Neuronal stem cell (in vitro differentiated cells): ENCODE measurements around the gene RASSF6.

ENCODE experiments used
- DNase-seq: peaks from one replicate; pipeline ENCODE4 v3.0.0-alpha.2; 2013; ENCODE audit warnings: low spot score
- H2AFZ ChIP-seq: one replicate; pipeline ENCODE4 v1.6.1; 2013; ENCODE audit warnings: mild to moderate bottlenecking, low read length, inconsistent platforms
- H2AK5ac ChIP-seq: 2 replicates; pipeline ENCODE4 v1.6.1; 2013; ENCODE audit warnings: low read depth, mild to moderate bottlenecking, inconsistent platforms, low read length, moderate library complexity, mixed read lengths
- H2BK120ac ChIP-seq: 2 replicates; pipeline ENCODE4 v1.6.1; 2013; ENCODE audit warnings: low read depth, mild to moderate bottlenecking, inconsistent platforms, low read length, moderate library complexity, mixed read lengths
- H2BK12ac ChIP-seq: one replicate; pipeline ENCODE4 v1.6.1; 2013; ENCODE audit warnings: low read length, inconsistent platforms
- H2BK15ac ChIP-seq: 2 replicates; pipeline ENCODE4 v1.6.1; 2013; ENCODE audit warnings: mild to moderate bottlenecking, low read length, inconsistent platforms, mixed read lengths
- H2BK5ac ChIP-seq: one replicate; pipeline ENCODE4 v1.6.1; 2013; ENCODE audit warnings: inconsistent platforms, mild to moderate bottlenecking, low read length, moderate library complexity
- H3K14ac ChIP-seq: one replicate; pipeline ENCODE4 v1.6.1; 2013; ENCODE audit warnings: low read length, inconsistent platforms
- H3K18ac ChIP-seq: 2 replicates; pipeline ENCODE4 v1.6.1; 2013; ENCODE audit warnings: low read length, inconsistent platforms
- H3K23ac ChIP-seq: 2 replicates; pipeline ENCODE4 v1.6.1; 2013; ENCODE audit warnings: low read depth, mild to moderate bottlenecking, mixed read lengths, low read length, inconsistent platforms; ENCODE audit not compliant: poor library complexity
- H3K27ac ChIP-seq: replicated peaks from 3 replicates; pipeline ENCODE4 v1.5.1; 2013; ENCODE audit warnings: low read length, inconsistent platforms
- H3K27me3 ChIP-seq, 3 experiments: 2 replicates each; pipeline ENCODE4 v1.6.1; 2013; ENCODE audit warnings: low read length in 3 of 3, mild to moderate bottlenecking in 2 of 3, inconsistent platforms in 1 of 3, low read depth in 1 of 3, mixed read lengths in 1 of 3, moderate library complexity in 1 of 3; ENCODE audit not compliant: control insufficient read depth in 3 of 3, insufficient read depth in 3 of 3
- H3K36me3 ChIP-seq, 2 donors: replicated peaks in 1 of 2; 2 replicates each; pipeline ENCODE4 v1.6.1; 2013; ENCODE audit warnings: low read length in 2 of 2; ENCODE audit not compliant: control insufficient read depth in 2 of 2, insufficient read depth in 2 of 2
- H3K4ac ChIP-seq: 2 replicates; pipeline ENCODE4 v1.6.1; 2013; ENCODE audit warnings: inconsistent platforms, mild to moderate bottlenecking, low read length, moderate library complexity
- H3K4me1 ChIP-seq, 2 donors: 1 replicate in 1 of 2; 2 replicates in 1 of 2; pipeline ENCODE4 v1.6.1; 2013; ENCODE audit warnings: low read length in 2 of 2, low read depth in 1 of 2; ENCODE audit not compliant: control insufficient read depth in 2 of 2, insufficient read depth in 1 of 2
- H3K4me2 ChIP-seq: one replicate; pipeline ENCODE4 v1.6.1; 2013; ENCODE audit warnings: mild to moderate bottlenecking, low read length, inconsistent platforms; ENCODE audit not compliant: insufficient read depth, poor library complexity, severe bottlenecking
- H3K4me3 ChIP-seq, 2 donors: 2 replicates each; pipeline ENCODE4 v1.5.1; 2013; ENCODE audit warnings: low read length in 2 of 2, mild to moderate bottlenecking in 2 of 2, inconsistent platforms in 1 of 2, moderate library complexity in 1 of 2
- H3K79me1 ChIP-seq: one replicate; pipeline ENCODE4 v1.6.1; 2013; ENCODE audit warnings: low read depth, mild to moderate bottlenecking, inconsistent platforms, low read length, moderate library complexity
- H3K9ac ChIP-seq: one replicate; pipeline ENCODE4 v1.6.1; 2013; ENCODE audit warnings: mild to moderate bottlenecking, low read depth, low read length, inconsistent platforms; ENCODE audit not compliant: poor library complexity
- H3K9me3 ChIP-seq, 2 donors: replicated peaks in 1 of 2; 2 replicates each; pipeline versions ENCODE3 to v1.6.1; 2013; ENCODE audit warnings: low read length in 2 of 2, mild to moderate bottlenecking in 2 of 2, inconsistent platforms in 1 of 2, low read depth in 1 of 2, mixed read lengths in 1 of 2, moderate library complexity in 1 of 2; ENCODE audit not compliant: control insufficient read depth in 2 of 2, insufficient read depth in 1 of 2
- H4K8ac ChIP-seq: one replicate; pipeline ENCODE4 v1.6.1; 2013; ENCODE audit warnings: low read depth, mild to moderate bottlenecking, inconsistent platforms, low read length, moderate library complexity
- H4K91ac ChIP-seq: one replicate; pipeline ENCODE4 v1.6.1; 2013; ENCODE audit warnings: low read length, low read depth, mild to moderate bottlenecking, inconsistent platforms; ENCODE audit not compliant: poor library complexity
- WGBS, 2 donors: extraction: QIAGEN DNeasy Blood & Tissue Kit; methylation state at CpG; one replicate each; pipeline ENCODE4 v1.1.7; 2013; ENCODE audit warnings: missing lambda C conversion rate in 2 of 2, mixed read lengths in 1 of 2; ENCODE audit not compliant: insufficient read length in 2 of 2, insufficient replicate concordance in 1 of 2; ENCODE audit errors: extremely low coverage in 2 of 2; 5-methylcytosine and 5-hydroxymethylcytosine counted together

Gene RASSF6

GRCh38 chr4:73583666-73584065 lies 36.6 kb downstream of the RASSF6 start:
- no peaks in the 10 kb centered on the region for H3K79me1 ChIP-seq
- no peak overlapping the region for H3K27ac ChIP-seq
- H3K27me3 ChIP-seq, result no peaks in the 10 kb centered on the region
- no peak overlapping the region for H3K4ac ChIP-seq
- H4K8ac ChIP-seq, result no peak overlapping the region
- no peak overlapping the region for H3K18ac ChIP-seq
- H3K9ac ChIP-seq, result no peak overlapping the region
- H3K23ac ChIP-seq, result no peak overlapping the region
- WGBS, 2 donors, result no CpG with 5 or more reads among the region's 2 CpGs
- H3K4me1 ChIP-seq, result no peaks in the 10 kb centered on the region
- H2AK5ac ChIP-seq, result no peak overlapping the region
- no peak overlapping the region for H4K91ac ChIP-seq
- no peak overlapping the region for H2BK12ac ChIP-seq
- no peaks in the 10 kb centered on the region for H3K9me3 ChIP-seq
- H2BK5ac ChIP-seq, result no peak overlapping the region
- H3K4me2 ChIP-seq, result no peak overlapping the region
- no peaks in the 10 kb centered on the region for H3K36me3 ChIP-seq
- no peak overlapping the region for H3K4me3 ChIP-seq
- DNase-seq, result no peak
- H3K14ac ChIP-seq, result no peak overlapping the region
- H2AFZ ChIP-seq, result no peak overlapping the region
- no peak overlapping the region for H2BK120ac ChIP-seq
- H2BK15ac ChIP-seq, result no peak overlapping the region

- Histone ChIP-seq H3K4me2 (no peak overlapping the region), H3K27me3 (no peaks in the 10 kb centered on the region), H3K36me3 (no peaks in the 10 kb centered on the region), H3K9me3 (no peaks in the 10 kb centered on the region), H2AFZ (no peak overlapping the region), H3K4ac (no peak overlapping the region), H3K4me3 (no peak overlapping the region), H3K14ac (no peak overlapping the region), H3K18ac (no peak overlapping the region), H2BK12ac (no peak overlapping the region), H4K91ac (no peak overlapping the region), H3K9ac (no peak overlapping the region), H3K4me1 (peaks cover 2 to 3% of the 10 kb centered on the region in 2 donors), H4K8ac (no peak overlapping the region), H3K23ac (no peak overlapping the region), H2BK5ac (no peak overlapping the region), H2BK15ac (no peak overlapping the region), H2AK5ac (no peak overlapping the region), H3K79me1 (no peaks in the 10 kb centered on the region), H3K27ac (no peak overlapping the region), H2BK120ac (no peak overlapping the region)
- no peak for DNase-seq
These were observed 42.9 kb downstream of the RASSF6 start for GRCh38 chr4:73577371-73577770.

- Histone ChIP-seq H2AFZ (no peak overlapping the region), H2BK120ac (no peak overlapping the region)
These were observed 43.9 kb downstream of the RASSF6 start for GRCh38 chr4:73576381-73576780.

GRCh38 chr4:73575660-73576059 lies 44.6 kb downstream of the RASSF6 start:
- Histone ChIP-seq H3K14ac (no peak overlapping the region), H3K36me3 (no peaks in the 10 kb centered on the region), H2BK12ac (no peak overlapping the region), H2BK120ac (no peak overlapping the region), H3K9ac (no peak overlapping the region), H3K79me1 (no peaks in the 10 kb centered on the region), H3K18ac (no peak overlapping the region), H4K8ac (no peak overlapping the region), H3K4me2 (no peak overlapping the region), H3K4me1 (peaks cover 2 to 3% of the 10 kb centered on the region in 2 donors), H3K4ac (no peak overlapping the region), H2AK5ac (no peak overlapping the region), H3K27ac (no peak overlapping the region), H4K91ac (no peak overlapping the region), H2BK15ac (no peak overlapping the region), H2BK5ac (no peak overlapping the region), H3K23ac (no peak overlapping the region), H3K4me3 (no peak overlapping the region), H3K27me3 (no peaks in the 10 kb centered on the region), H2AFZ (no peak overlapping the region), H3K9me3 (no peaks in the 10 kb centered on the region)
- no peak for DNase-seq

More at GRCh38 chr4:73576381-73576780, 43.9 kb downstream of the RASSF6 start:
- Histone ChIP-seq H2BK5ac (no peak overlapping the region), H3K4ac (no peak overlapping the region), H3K4me2 (no peak overlapping the region), H3K18ac (no peak overlapping the region), H3K36me3 (no peaks in the 10 kb centered on the region), H2AK5ac (no peak overlapping the region), H3K4me1 (peaks cover 2 to 3% of the 10 kb centered on the region in 2 donors), H3K9me3 (no peaks in the 10 kb centered on the region), H3K27ac (no peak overlapping the region), H3K23ac (no peak overlapping the region), H4K91ac (no peak overlapping the region), H4K8ac (no peak overlapping the region), H2BK15ac (no peak overlapping the region), H3K79me1 (no peaks in the 10 kb centered on the region), H3K14ac (no peak overlapping the region), H3K4me3 (no peak overlapping the region), H3K27me3 (no peaks in the 10 kb centered on the region), H2BK12ac (no peak overlapping the region), H3K9ac (no peak overlapping the region)
- no CpG with 5 or more reads among the region's 3 CpGs for WGBS, 2 donors
- no peak for DNase-seq
